ENCODE results near the gene FADS2.
A peak's percentile ranks its signal among the peaks of the same experiment; 100 is the strongest.

The FADS2 gene

DNA sequence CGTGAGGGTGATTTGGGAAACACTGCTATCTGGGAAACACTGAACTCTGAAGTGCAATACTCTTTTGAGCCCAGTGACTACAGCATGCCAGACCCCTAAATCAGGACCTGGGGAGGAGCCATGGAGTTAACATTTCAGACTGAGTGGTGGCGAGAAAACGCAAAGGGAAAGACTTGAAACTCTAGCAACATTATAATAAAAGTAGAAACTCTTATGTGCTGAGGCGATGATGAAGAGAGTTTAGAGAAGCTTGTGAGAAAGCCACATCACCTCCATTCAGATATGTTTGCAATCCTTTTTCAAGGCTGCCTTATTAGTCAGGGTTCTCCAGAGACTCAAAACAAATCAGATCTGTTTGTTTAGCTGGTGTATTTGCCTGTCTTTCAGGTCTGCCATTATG lies 33.5 kb upstream of the FADS2 start:
- TF ChIP-seq, protein P1, sequence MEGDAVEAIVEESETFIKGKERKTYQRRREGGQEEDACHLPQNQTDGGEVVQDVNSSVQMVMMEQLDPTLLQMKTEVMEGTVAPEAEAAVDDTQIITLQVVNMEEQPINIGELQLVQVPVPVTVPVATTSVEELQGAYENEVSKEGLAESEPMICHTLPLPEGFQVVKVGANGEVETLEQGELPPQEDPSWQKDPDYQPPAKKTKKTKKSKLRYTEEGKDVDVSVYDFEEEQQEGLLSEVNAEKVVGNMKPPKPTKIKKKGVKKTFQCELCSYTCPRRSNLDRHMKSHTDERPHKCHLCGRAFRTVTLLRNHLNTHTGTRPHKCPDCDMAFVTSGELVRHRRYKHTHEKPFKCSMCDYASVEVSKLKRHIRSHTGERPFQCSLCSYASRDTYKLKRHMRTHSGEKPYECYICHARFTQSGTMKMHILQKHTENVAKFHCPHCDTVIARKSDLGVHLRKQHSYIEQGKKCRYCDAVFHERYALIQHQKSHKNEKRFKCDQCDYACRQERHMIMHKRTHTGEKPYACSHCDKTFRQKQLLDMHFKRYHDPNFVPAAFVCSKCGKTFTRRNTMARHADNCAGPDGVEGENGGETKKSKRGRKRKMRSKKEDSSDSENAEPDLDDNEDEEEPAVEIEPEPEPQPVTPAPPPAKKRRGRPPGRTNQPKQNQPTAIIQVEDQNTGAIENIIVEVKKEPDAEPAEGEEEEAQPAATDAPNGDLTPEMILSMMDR (IDR thresholded peaks at IDR 0.05; ENCODE audit: low read depth, low read length) = no peak
- Histone ChIP-seq H3K27me3 (no peaks in the 10 kb centered on the region), H3K4me1 (no peaks in the 10 kb centered on the region), H3K4me3 (ENCODE audit: low read depth, low read length) (no peak overlapping the region), H3K9me3 (no peaks in the 10 kb centered on the region), H3K36me3 (peaks cover 25% of the 10 kb centered on the region)
- no peak for DNase-seq

DNA sequence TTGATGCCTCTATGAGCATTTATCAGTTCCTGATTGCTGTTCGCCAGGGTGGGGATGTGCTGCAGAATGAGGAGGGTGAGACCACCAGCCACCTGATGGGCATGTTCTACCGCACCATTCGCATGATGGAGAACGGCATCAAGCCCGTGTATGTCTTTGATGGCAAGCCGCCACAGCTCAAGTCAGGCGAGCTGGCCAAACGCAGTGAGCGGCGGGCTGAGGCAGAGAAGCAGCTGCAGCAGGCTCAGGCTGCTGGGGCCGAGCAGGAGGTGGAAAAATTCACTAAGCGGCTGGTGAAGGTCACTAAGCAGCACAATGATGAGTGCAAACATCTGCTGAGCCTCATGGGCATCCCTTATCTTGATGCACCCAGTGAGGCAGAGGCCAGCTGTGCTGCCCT lies 32.6 kb upstream of the FADS2 start:
- Histone ChIP-seq H3K4me3 (ENCODE audit: low read depth, low read length) (no peak overlapping the region), H3K27me3 (no peaks in the 10 kb centered on the region), H3K4me1 (no peaks in the 10 kb centered on the region), H3K9me3 (no peaks in the 10 kb centered on the region), H3K36me3 (peaks cover 27% of the 10 kb centered on the region)
- DNase-seq = no peak
- TF ChIP-seq, protein P1 (IDR thresholded peaks at IDR 0.05; ENCODE audit: low read depth, low read length) = no peak

- Histone ChIP-seq H3K27me3 (no peaks in the 10 kb centered on the region), H3K36me3 (peaks cover 27% of the 10 kb centered on the region), H3K4me3 (ENCODE audit: low read depth, low read length) (no peak overlapping the region), H3K4me1 (no peaks in the 10 kb centered on the region), H3K9me3 (no peaks in the 10 kb centered on the region)
- DNase-seq = no peak
- TF ChIP-seq, protein P1 (IDR thresholded peaks at IDR 0.05; ENCODE audit: low read depth, low read length) = no peak
Observed at GRCh38 chr11:61795876-61796526, 32.1 kb upstream of the FADS2 start.

GRCh38 chr11:61797263-61797944 lies 30.7 kb upstream of the FADS2 start:
- Histone ChIP-seq H3K9me3 (no peaks in the 10 kb centered on the region), H3K4me3 (ENCODE audit: low read depth, low read length) (no peak overlapping the region), H3K4me1 (no peaks in the 10 kb centered on the region), H3K27me3 (no peaks in the 10 kb centered on the region), H3K36me3 (peaks cover 27% of the 10 kb centered on the region)
- TF ChIP-seq, protein P1 (IDR thresholded peaks at IDR 0.05; ENCODE audit: low read depth, low read length) = peak; percentile 70
- peak; percentile 67 for DNase-seq

DNA sequence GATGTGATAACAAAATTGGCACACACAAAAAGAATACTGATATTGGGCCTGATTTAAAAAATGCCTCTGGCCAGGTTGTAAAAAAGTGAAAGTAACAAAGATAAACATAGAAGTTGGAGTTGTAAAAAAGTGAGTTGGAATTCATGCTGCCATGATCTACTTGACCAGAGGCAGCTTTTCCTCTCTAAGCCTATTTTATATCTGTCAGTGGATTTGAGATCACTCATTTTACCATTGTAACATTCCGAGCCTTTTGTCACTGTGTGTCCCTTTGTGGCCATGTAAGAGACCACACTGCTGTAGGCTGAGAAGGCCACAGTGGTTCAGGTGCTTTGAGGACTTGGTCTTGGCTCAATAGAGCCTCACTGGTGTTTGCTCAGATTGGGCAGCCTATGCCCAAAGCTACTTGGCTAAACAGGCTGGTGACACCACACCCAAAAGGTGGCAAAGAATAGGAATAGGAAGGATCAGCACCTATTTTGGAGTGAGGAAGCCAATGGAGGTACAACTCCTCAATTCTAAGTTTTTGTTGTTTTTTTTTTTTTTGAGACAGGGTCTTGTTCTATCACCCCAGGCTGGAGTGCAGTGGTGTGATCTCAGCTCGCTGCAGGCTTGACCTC lies 28.3 kb upstream of the FADS2 start:
- DNase-seq = no peak
- Histone ChIP-seq H3K9me3 (no peaks in the 10 kb centered on the region), H3K4me1 (peaks cover 7% of the 10 kb centered on the region), H3K36me3 (peaks cover 38% of the 10 kb centered on the region), H3K4me3 (ENCODE audit: low read depth, low read length) (no peak overlapping the region), H3K27me3 (no peaks in the 10 kb centered on the region)
- TF ChIP-seq, protein P1 (IDR thresholded peaks at IDR 0.05; ENCODE audit: low read depth, low read length) = no peak
